IPS-18c (cell line): ENCODE data around the gene PLSCR4.
A peak's percentile ranks its signal among the peaks of the same experiment; 100 is the strongest.

ENCODE experiments used
- H3K4me3 ChIP-seq: 2 replicates; pipeline ENCODE4 v1.7.0; 2013; ENCODE audit warnings: low read depth, mild to moderate bottlenecking, low read length, moderate library complexity; ENCODE audit not compliant: insufficient read depth
- H3K9me3 ChIP-seq: one replicate; pipeline ENCODE4 v1.6.1; 2013; ENCODE audit warnings: mild to moderate bottlenecking, low read length, moderate library complexity; ENCODE audit not compliant: control insufficient read depth, insufficient read depth

PLSCR4 gene

DNA sequence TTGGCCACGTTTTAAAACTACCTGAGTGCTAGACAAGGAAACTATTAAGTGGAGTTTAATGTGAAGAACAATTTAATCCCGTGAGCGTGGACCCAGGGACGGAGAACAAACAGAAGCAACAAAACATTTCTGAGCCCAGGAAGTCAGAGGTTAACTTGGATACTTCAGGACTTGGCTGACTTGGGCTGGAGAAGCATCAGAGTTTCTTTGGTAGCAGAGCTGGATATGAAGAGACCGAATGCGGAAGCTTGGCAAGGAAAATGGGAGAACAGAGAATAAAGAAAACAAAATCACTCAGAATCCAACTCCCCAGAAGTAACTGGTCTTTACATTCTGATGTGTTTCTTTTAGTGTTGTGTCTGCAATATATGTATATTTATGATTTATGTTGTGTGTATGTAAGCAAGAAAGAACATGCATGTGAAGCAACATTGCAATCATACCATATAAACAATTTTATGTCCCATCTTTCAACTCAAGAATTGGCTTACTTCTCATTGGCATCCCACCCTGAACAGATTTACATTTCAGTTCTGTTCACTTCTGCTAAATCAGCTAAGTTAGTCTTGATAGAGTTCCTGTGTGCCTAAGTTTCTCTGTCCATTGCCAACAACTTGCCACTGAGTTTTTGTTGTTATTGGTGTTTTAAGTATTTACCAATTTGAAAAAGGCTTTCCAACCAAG, 72.8 kb downstream of the PLSCR4 start:
- H3K4me3 ChIP-seq = no peak overlapping the region
- no peaks in the 10 kb centered on the region for H3K9me3 ChIP-seq

DNA sequence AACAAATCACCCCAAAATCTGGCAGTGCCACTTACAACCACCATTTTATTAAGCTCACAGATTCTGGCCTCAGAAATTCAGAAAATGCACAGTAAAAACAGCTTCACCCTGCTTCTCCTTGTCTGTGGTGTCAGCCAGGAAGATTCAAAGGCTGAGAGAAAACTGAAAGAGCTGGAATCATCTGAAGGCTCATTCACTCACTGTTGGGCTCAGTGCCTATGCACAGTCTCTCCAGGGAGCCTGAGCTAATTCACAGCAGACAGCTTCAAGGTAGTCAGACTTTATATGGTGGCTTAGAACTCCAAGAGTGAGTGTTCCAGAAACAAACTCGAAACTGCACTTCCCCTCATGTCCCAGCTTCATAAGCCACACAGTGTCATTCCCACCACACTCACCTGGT, 73.4 kb downstream of the PLSCR4 start:
- H3K9me3 ChIP-seq = no peaks in the 10 kb centered on the region
- H3K4me3 ChIP-seq = no peak overlapping the region

DNA sequence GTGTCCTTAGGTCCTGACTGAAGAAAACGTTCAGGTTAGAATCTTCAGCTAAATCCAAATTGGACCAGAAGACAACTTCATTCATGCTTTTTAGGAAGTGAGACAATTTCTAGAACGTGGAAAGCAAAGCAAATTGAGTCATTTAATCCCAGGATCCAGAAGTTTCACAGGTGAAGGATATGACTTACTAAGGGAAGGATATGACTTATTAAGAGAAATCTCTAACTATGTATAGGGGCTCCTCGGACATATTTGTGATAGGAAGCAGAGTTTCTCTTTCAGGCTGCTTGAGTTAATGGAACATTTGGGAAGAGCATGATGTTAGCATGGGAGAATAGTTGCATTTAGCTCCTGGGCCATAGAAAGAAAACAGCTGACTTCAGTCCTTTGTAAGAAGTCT, 73.8 kb downstream of the PLSCR4 start:
- no peaks in the 10 kb centered on the region for H3K9me3 ChIP-seq
- no peak overlapping the region for H3K4me3 ChIP-seq

DNA sequence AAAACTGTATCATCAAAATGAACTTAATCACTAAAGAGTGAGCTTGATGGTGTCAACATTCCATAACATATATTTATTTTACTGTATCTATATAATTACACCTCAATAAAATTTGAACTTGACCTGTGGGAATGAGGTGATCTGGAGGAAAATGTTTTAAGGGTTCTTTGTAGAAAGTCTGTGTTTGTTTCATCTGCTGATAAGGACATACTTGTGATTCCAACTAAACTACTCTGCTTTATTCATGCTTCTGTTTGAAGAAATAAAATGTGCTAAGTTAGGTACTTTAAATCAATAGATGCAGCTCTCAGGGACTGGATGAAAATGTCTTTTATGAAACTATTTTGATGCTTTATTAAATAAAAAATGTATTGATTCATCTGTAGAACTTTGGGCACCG, 78.3 kb downstream of the PLSCR4 start:
- Histone ChIP-seq H3K9me3 (no peaks in the 10 kb centered on the region), H3K4me3 (no peak overlapping the region)

DNA sequence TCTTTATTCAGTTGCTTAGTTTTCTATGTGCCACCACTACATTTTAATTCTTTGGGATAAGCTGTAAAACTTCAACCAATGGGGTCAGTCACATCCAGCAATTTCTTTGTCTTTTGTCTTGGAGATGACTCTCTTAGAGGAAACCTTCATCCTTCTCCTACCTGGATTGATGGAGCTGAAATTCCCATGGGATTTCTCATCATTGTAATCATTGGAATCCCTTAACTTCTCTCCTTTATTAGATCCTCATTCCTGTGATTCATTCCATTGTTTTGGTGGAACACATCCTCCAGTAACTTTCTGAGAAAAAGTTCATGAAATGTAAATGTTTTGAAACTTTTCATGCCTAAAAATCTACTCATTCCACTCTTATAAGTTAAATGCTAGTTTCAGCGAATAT, 80.3 kb downstream of the PLSCR4 start:
- no peak overlapping the region for H3K4me3 ChIP-seq
- H3K9me3 ChIP-seq = no peaks in the 10 kb centered on the region

DNA sequence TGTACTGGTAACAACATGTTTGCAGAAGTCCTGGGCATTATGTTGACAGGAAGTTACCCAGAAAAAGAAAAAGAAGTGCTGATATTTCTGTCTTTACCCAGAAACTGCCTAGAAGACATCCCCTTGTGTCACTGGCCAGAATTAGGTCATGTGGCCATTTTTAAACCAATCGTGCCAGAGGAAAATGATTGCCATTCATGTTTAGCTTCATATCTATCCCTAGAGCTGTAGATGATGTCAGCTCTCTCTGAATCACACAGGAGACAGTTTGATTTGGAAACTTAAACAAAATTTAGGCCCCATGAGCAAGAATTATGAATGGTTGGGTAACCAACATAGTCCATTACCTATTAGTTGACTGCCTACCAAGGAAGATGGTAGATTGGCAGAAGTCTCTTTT, 81.0 kb downstream of the PLSCR4 start:
- H3K4me3 ChIP-seq = no peak overlapping the region
- no peaks in the 10 kb centered on the region for H3K9me3 ChIP-seq

DNA sequence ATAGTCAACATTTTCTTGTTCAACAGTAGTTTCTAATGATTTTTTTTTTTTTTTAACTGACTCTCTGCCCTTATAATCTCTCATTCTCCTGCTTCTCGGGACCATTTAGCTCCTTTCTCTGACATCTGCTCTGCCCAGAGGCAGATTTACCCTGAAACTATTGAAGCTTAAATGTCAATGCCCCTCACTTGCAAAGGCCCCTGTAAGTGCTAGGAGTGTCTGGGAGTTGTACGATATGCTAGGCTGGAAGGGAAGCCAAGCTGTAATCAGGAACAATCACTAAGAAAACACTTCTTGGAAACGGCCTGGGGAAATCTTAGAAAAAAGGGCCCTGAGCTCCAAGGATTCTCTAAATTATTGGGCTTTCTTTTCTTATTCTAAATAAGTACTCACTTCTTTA, 84.1 kb downstream of the PLSCR4 start:
- Histone ChIP-seq H3K4me3 (no peak overlapping the region), H3K9me3 (no peaks in the 10 kb centered on the region)

DNA sequence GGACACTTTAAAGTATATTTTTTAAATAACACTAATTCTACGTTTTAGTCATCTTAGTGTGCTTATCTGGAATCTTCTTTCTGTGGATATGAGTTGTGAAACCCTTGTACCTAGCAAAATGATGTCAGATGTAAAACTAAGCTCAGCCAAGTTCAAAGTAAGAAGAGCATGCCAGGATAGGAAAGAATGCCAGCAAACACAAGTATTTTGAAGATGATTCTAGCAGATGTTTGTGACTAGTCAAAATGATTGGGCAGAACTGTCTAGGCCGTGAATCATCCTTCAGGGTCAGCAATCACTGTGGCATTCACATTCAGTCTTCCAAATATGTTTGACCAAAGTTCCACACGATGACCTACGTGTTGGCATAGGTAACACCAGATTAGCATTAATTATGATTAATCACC, 84.5 kb downstream of the PLSCR4 start:
- no peaks in the 10 kb centered on the region for H3K9me3 ChIP-seq
- H3K4me3 ChIP-seq = no peak overlapping the region

DNA sequence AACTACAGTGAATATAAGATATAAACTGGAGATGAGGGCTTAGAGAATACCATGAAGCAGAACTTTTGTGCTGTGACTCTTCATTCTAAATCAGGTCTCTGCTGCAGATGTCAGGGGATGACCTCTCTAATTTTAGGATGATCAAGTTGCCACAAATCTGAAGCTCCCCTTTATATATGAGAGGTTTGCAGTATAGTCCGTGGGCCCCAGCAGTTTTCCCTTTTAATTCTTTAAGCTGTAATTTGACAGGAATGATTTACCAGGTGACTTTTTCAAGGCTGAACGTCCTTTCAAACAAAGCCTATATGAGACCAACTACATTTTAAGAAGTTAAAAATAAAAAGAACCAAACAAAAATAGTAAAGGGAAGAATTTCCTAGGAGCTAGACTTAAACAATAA, 85.0 kb downstream of the PLSCR4 start:
- H3K4me3 ChIP-seq = no peak overlapping the region
- H3K9me3 ChIP-seq = no peaks in the 10 kb centered on the region

DNA sequence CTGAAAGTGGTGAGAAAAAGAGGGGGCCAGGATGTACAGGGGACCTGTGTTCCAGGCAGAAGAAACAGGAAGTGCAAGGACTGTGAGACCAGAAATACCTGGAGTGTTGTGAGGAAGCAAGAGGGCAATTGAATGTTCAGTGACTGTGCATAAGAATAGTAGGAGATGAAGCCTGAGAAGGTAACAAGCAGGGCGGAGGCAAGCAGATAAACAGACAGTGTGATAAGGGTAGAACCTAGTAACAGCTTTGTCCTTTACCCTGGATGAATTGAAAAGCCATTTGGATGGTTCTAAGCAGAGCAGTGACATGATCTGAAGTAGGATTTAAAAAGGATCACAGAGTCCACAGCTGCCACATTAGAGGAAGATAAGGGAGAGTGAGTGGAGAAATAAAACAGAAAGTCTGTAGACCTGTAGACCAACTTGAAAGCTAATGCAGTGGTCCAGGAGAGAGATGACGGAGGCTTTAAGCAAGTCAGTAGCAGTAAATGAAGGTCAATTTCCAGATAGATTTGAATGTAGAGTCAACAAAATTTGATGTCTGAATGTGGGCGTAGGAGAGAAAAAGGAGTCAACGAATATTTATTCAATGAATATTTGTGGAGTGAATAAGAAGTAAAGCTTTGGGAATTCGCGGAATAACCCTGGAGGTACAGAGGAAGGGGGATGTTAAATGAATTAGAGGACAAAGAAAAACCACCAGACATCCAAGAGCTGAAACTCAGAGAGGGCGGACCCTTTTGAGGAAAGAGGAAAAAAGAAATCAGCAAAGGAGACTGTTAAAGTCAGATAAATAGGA, 85.7 kb downstream of the PLSCR4 start:
- Histone ChIP-seq H3K4me3 (no peak overlapping the region), H3K9me3 (peaks cover 2% of the 10 kb centered on the region)

DNA sequence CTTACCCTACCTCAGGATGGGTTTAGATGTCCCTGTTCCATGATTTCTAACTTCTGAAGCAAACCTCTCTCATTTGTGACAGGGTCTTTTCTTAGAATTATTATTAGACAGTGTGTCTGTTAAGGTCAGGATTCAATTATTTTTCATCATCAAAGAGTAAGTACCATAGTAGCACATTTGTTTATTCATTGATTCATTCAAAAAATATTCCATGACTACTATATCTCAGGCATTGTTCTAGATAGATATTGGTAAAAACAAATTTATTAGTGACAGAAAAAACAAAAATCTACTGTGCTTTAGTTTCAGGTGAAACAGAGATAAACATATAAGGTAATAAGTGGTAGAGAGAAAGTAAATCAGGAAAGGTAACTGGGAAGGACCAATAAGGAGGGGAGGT, 86.4 kb downstream of the PLSCR4 start:
- H3K9me3 ChIP-seq = peaks cover 2% of the 10 kb centered on the region
- H3K4me3 ChIP-seq = no peak overlapping the region

DNA sequence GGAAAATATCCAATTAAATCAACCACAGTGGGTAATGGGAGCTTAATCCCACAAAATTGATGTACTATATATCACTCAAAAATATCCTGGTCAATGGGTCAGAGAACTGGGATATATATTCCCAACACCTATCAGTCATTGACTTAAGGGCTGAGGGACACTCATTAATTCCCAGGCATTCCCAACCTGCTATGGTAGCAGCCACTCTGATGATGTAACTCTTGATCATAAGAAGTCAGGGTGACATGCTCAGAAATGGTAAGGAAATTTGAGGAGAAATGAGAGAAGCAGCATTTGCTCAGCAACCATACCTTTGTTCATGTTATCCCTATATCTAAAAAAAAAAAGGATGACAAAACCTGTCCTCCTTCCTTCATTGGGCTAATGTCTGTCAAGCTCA, 86.8 kb downstream of the PLSCR4 start:
- peaks cover 2% of the 10 kb centered on the region for H3K9me3 ChIP-seq

DNA sequence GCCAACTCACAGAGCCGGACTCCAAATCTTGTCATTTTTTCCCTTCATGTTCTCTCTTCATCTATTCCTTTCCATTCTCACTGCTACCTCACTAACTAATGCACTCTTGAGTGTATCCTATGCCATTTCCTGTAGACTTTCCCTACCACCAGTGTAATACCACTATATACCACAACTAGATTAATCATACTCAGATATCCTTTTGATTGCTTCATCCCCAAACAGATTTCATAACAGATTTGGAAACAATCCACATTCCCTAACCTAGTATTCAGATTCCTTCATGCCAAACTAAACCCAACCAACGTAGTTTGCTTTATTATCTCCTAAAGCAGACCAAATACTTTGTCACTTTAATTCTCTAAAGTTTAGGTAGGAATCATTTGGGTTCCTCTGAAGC, 87.3 kb downstream of the PLSCR4 start:
- Histone ChIP-seq H3K4me3 (no peak overlapping the region), H3K9me3 (peaks cover 2% of the 10 kb centered on the region)

More for the DNA sequence above, 86.8 kb downstream of the PLSCR4 start:
- no peak overlapping the region for H3K4me3 ChIP-seq

DNA sequence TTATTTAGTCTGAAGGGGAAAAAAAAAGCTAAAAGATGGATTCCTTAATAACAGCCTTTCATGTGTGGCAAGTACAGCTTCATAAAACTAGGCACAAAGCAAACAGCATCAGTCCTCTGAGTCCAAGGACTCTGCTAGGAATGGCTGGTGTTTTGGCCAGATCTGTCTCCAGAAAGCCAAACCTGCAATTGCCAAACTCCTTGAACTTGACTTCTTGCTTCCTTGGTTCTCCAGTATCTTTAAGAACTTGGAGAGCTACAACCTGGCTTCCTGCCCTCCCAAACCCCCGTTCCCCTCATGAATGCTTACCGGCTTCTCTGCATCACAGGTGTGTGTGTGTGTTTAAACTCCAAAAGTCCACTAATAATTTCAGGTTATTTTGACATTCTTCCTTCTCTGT, 88.3 kb downstream of the PLSCR4 start:
- Histone ChIP-seq H3K9me3 (peaks cover 2% of the 10 kb centered on the region), H3K4me3 (no peak overlapping the region)

DNA sequence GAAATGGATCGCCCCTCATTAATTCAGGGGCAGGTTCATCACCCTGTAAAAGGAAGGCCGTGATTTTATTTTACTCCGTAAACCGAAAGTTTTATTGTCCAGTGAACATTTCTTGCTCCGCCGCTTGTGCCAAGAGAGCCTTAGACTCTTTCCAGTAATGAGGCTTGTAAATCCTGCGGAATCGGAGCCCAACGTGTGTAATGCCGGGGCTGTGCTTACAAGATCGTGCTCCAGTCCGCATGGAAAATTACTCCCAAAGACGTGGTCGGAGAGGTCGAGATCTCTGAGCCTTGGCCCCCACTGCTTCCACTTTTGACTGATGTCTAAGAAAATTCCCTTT, 89.3 kb downstream of the PLSCR4 start:
- peaks cover 2% of the 10 kb centered on the region for H3K9me3 ChIP-seq
- peak overlapping the region; percentile 74 for H3K4me3 ChIP-seq

DNA sequence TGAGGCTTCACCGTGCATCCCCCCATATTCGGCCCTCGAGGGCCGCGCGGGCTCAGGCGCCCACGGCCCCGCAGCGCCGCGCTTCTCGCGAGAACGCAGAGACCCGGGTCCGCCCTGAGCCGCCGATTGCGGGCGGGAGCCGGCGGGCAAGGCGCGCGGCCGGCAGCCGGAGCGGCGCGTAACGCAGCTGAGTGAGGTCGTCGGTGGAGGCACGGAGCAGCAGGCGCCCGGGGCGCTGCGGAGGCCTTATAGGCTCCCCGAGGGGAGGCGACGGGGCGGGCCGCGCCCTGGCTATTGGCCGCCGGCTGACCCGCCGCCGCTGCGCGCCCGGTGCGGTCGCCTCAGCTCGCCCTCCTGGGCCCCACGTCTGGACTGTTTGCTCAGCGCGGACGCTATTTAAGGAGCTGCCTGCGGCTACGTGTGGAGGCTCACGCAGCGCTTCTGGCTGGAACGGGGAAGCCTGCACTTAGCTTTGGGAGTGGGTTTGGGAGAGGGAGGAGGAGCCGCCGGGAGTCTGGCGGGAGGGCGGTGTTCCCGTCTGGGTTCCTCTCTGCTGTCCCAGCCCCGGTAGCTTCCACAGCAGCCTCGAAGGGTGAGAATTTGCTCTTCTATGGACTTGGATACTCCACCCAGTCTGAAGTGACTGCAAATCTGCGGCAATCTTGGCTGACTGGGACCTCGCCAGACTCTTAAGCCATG, 89.8 kb downstream of the PLSCR4 start, which contains the start of gene PLOD2:
Gene PLOD2 (minus strand): TSS at position 221 of the 699 bp plus-strand sequence. CDS start 195 bp downstream, at position 26.
- H3K4me3 ChIP-seq = peak within 1 kb of the TSS; percentile 74
- peaks cover 2% of the 10 kb centered on the region for H3K9me3 ChIP-seq

DNA sequence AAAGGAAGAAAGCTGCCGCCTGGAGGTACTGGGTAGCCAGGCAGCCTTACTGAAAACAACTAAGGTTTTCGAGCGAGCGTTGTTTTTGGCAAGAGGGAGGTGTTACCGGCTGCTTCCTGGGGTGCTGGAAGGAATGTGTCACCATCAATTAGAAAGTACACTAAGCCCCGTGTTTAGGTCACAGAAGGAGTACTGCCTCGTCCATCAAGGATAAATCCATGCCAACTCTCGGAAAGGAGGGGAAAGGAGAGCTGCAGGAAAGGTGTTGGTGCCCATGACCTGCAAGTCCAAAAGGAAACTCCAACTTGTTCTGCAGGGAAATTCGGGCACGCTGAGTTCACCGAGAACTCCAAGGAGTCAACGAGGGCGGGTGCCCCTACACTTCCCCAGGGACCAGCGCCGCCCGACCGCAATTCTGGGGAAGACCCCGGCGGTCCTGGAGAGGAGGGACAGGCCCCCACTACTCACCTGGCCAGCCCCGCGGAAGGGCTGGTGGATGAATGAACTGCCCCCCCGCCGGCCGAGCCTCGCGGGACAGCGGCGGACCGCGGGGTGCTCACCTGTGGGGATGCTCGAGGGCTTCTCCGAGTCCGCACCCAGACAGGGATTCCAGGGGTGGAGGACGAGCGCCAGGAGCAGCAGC, 90.5 kb downstream of the PLSCR4 start:
- H3K4me3 ChIP-seq = peak overlapping the region; percentile 74

More for the DNA sequence above, 90.5 kb downstream of the PLSCR4 start:
- H3K9me3 ChIP-seq = peaks cover 2% of the 10 kb centered on the region
